ENCODE measurements around the gene FGR.

DNA sequence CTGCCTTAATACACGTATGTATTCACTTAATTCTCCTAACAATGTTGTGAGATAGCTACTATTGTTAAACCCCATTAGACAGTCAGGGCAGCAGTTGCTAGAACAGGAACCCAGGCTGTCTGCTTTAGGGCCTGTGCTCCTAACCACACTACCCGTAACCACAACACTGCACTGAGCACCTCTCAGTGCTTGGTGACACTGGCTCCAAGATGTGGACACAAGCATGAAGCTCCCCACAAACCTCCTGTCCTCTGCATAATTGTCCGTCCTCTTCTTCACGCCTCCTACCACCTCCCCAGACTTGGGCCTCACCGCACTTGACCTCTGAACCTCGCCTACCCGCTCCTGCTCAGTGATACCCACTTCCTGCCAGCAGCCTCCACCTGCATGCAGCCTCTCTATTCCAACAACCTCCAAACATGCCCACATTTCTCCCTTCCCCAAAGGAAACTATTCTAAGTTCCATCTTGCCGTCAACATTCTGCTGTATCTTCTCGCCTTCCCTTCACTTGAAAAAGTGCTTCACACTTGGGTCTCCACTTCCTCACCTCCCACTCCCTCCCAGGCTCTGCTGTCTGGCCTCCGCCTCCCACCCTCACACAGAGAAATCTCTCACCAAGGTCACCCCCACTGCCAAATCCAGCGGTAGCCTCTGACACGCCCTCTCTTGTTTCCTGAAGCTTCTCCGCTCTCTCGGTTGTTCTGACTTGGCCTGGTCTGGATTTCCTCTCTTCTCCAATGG, 16.5 kb downstream of the FGR start:
- no peak for TF ChIP-seq EZH2 (IDR thresholded peaks at IDR 0.05; ENCODE audit: insufficient read depth, poor library complexity, severe bottlenecking)
- no peak for TF ChIP-seq EZH2phosphoT487 (IDR thresholded peaks at IDR 0.05; ENCODE audit: insufficient read depth, low read depth)

Data from GM23248 (cell line).